GM08714 (cell line): ENCODE measurements around the gene CHST4.

Experiments used
- H3K4me3 ChIP-seq: fragments of 200-500 bp; sonication (Bioruptor generic); 2 replicates; pipeline ENCODE4 v1.5.1; 2014; ENCODE audit warnings: mild to moderate bottlenecking, low read length, inconsistent platforms
- ZNF274 ChIP-seq: IDR thresholded peaks from 2 replicates; pipeline ENCODE4 v1.6.1; 2012; ENCODE audit warnings: mild to moderate bottlenecking, low read depth, low read length

CHST4 gene

DNA sequence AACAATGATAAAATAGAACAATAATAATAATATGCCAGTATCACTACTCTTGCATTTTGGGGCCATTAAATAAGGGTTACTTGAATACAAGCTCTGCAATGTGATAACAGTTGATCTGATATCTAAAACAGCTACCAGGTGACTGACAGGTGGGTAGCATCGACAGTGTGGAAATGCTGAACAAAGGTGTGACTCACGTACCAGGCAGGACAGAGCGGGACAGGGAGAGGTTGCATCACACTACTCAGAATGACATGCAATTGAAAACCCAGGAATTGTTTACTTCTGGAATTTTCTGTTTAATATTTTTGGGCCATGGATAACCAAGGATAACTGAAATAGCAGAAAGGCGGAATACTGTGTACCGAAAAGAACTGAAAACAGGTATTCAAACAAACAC lies 21.3 kb upstream of the CHST4 start:
- no peak for TF ChIP-seq ZNF274
- no peak overlapping the region for H3K4me3 ChIP-seq

DNA sequence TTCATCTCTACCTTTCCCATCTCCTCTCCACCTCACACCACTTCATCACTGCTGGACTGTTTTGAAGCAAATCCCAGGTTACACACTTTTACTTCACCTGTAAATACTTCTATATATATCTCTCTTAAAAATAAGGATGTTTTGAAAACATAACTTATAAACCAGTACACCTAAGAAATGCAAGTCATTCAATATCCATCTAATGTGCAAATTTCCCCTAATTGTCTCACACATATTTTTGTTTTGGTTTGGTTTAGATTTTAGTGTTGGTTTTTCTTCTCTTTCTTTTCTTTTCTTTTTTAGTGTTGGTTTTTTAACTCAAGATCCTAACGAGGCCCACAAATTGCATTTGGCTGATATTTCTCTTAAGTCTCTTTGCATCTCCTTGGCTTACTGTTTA lies 19.2 kb upstream of the CHST4 start:
- H3K4me3 ChIP-seq, result no peak overlapping the region
- no peak for TF ChIP-seq ZNF274

DNA sequence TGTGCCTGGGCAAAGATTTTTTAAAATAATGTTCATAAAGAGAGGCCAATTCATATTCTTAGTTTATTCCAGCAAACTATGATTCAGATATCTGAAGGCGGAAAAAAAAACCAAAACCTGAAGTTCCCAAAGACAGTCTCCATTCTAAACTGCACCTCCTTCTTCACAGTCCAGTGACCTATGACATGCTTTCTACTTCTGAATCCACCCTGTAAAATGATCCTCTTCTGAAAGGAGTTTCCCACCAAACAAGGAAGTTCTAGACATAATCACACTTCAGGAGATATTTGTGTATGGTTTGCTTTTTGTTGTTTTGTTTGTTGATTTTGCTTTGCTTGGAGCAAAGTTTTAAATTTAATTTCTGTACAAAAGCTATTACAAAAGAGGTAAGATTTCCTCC lies 12.9 kb upstream of the CHST4 start:
- H3K4me3 ChIP-seq, result no peak overlapping the region
- TF ChIP-seq ZNF274, result no peak

DNA sequence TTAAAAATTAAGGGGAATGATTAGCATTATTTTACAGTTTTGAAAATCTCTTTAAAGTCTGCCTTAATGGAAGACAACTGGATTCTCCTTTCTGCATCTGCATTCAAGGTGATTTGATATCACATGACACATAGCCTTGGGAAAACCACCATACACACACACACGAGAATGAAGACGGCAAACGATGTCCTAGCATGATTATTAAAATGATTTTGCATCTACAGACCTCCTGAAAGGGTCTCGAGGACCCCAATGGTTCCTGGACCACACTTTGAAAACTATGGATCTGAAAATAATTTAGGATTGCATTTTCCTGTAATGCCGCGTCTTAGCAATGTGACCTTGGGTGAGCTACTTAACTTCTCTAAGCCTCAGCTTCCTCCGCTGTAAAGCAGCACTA lies 11.8 kb upstream of the CHST4 start:
- no peak overlapping the region for H3K4me3 ChIP-seq
- TF ChIP-seq ZNF274, result no peak

DNA sequence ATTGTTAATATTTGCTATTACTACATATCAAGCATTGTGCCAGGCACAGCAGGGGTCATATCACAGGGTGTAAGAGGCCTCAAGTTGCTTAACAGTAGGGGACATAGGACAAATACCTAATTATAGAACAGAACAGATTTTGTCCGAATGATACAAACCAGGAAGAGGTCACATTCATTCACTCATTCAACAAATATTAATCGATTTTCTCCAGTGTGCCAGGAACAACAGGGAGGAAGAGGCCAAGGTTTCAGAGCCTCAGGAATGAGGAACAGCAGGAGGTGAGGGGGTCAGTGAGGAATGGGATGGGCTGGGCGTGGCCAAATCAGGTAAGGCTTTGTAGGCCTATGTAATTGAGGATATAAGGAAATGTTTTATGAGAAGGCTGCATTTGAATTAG lies 11.2 kb upstream of the CHST4 start:
- H3K4me3 ChIP-seq, result no peak overlapping the region
- no peak for TF ChIP-seq ZNF274

DNA sequence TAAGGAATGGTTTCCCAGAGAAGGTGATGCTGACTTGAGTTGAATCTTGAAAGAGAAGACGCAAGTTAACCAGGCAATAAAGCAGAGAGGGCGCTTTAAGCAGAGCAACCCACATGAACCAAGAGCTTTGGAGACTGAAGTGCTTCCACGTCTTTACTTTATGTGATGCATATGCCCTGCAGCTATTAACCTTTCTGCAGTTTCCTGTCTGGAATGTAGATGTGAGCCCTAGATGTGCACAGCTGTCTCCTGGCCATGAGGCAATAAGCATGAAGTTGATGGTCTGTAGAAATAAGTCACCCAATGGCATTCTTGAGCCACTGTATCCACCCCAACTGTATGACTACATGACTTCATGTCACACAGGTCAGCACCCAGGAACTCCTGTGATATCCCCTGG lies 5.7 kb upstream of the CHST4 start:
- no peak overlapping the region for H3K4me3 ChIP-seq
- TF ChIP-seq ZNF274, result no peak

DNA sequence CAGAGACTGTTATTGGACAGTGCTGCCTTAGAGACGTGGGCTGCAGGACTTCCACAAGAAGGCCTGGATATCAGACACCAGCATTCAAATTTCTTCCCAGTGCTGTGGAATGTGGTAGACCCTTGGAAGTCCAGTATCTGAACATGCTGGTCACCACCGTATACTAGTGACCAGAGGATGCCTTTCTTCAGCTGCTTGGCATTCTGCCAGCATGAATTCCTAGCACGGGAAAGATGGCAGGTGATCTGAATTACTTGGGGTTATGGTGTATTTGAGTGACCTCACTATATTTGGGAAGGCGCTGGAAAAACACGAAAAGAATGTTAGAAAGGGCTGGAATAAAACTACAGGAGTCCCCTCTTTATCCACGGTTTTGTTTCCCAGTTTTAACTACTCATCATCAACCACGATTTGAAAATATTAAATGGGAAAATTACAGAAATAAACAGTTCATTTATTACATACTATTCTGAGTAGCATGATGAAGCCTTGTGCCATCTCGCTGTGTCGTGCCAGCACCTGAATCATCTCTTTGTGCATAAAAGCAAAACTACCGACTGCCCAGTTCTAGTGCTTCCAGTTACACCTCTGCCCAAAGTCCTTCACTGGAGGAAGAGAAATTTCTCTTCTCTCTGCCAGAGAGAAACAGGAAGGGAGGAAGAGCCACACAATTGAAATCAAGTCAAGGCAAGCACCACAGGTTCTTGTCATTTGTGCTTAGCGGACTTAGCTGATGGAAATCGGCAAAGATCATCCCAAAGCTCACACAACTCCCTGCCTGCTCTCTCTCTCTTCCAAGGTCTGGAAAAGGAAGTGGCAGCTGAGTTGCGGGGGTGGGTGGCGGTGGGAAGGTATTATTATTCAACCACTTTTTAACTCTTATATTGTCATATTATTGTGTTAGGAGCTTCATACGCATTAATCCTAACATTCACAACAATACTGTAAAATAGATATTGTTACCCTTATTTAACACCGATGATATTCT lies 1.4 kb upstream of the CHST4 start:
- no peak overlapping the region for H3K4me3 ChIP-seq
- TF ChIP-seq ZNF274, result no peak

DNA sequence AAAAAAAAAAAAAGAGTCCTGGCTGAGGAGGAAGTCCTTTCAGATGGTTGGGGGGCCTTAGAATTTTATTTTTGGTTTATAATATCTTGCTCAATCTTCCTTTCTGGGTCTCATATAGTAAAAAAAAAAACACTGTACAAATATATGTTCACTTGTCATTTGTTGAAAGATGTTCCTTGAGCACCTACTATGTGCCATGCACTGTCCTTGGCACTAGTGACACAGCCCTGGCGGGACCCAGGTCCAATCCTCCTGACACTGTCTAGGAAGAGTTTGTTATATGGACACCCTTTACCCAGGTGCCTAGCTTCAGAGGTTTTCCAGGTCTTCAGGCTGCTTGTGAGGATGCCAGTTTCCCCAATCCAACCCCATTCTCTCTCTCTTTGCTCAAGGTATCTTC lies 2.0 kb downstream of the CHST4 start:
- no peak for TF ChIP-seq ZNF274
- H3K4me3 ChIP-seq, result no peak overlapping the region

DNA sequence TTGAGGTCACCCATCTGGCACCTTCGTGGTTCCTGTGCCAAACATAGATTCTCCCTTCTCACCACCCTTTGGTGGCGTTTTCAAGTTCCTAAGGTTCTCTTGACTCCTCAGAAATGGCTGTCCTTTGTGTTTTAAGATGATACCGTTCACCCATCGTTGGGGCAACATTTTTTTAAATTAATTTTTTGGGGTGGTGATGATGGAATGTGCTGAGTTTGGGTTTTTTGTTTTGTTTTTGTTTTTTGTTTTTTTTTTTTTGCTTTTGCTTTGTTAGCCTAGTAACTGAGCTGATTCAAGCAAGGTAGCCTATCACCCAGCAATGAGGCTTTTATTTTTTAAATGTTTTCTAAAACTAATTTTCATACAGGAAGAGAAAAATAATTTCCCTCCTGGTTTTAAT lies 2.6 kb downstream of the CHST4 start:
- no peak for TF ChIP-seq ZNF274

DNA sequence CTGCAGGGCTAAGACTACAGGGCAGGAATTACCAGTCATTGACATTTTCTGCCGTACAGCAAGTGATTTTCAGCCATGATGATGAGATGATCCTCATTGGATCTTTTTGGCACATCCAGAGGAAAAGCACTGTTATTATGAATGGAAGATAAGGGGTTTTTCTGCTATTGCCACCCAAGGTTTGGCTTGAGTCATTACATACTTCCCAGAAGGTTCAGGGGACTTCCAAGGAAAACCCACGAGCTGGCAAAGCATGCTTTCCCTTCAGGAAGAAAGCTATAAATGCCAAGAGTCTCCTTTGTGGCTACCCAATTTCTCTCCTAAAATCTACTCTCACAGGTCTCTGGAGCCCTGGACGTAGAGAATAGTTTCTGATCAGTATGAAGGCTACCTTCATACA lies 6.1 kb downstream of the CHST4 start:
- no peak overlapping the region for H3K4me3 ChIP-seq
- no peak for TF ChIP-seq ZNF274

More for the DNA sequence above, 2.6 kb downstream of the CHST4 start:
- H3K4me3 ChIP-seq, result no peak overlapping the region

DNA sequence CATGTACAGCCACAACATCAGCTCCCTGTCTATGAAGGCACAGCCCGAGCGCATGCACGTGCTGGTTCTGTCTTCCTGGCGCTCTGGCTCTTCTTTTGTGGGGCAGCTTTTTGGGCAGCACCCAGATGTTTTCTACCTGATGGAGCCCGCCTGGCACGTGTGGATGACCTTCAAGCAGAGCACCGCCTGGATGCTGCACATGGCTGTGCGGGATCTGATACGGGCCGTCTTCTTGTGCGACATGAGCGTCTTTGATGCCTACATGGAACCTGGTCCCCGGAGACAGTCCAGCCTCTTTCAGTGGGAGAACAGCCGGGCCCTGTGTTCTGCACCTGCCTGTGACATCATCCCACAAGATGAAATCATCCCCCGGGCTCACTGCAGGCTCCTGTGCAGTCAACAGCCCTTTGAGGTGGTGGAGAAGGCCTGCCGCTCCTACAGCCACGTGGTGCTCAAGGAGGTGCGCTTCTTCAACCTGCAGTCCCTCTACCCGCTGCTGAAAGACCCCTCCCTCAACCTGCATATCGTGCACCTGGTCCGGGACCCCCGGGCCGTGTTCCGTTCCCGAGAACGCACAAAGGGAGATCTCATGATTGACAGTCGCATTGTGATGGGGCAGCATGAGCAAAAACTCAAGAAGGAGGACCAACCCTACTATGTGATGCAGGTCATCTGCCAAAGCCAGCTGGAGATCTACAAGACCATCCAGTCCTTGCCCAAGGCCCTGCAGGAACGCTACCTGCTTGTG lies 10.7 kb downstream of the CHST4 start:
- H3K4me3 ChIP-seq, result no peak overlapping the region
- TF ChIP-seq ZNF274, result no peak

DNA sequence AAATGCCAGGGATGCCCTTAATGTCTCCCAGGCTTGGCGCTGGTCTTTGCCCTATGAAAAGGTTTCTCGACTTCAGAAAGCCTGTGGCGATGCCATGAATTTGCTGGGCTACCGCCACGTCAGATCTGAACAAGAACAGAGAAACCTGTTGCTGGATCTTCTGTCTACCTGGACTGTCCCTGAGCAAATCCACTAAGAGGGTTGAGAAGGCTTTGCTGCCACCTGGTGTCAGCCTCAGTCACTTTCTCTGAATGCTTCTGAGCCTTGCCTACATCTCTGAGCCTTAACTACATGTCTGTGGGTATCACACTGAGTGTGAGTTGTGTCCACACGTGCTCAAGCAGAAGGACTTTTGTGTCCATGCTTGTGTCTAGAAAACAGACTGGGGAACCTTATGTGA lies 11.4 kb downstream of the CHST4 start:
- TF ChIP-seq ZNF274, result no peak
- H3K4me3 ChIP-seq, result no peak overlapping the region

DNA sequence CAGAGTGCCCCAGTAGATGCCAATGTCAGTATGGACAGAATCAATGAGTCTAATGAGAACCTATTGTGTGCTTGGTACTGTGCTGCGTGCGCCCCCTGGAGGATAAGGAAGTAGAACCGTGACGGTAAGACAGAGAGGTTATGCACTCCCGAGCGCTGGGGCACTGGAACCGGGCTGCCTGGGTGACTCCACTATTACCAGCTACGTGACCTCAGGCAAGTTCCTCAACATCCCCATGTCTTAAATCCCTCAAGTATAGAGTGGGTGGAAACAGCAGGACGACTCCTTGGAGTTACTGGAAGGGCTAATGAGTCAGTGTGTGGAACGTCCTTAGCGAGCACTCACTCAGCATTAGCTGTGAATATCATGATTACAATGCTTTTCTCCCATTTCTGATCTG lies 16.2 kb downstream of the CHST4 start:
- H3K4me3 ChIP-seq, result no peak overlapping the region
- no peak for TF ChIP-seq ZNF274

DNA sequence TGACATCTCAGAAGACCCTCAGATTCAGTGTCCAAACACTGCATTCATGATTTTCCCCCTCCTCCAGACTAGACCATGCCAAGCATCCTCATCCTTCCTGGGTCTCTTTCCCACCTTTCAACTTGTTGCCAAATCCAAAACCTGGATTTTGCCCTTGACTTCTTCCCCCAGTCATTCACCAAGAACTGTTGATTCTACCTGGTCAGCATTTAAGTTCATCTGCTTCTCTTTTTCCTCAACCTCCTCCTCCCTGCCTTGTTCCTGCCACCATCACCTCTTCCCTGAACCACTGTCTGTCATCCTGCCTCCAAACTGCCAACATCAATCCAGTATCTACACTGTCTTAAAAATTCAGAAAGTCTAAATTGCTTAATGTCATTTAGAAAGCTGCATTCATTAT lies 20.9 kb downstream of the CHST4 start:
- H3K4me3 ChIP-seq, result no peak overlapping the region
- no peak for TF ChIP-seq ZNF274
